GM21529 (cell line): Measurements from ENCODE around the gene JMJD4.

ENCODE experiments used
- ATAC-seq: cut with Tn5 transposase; IDR thresholded peaks from one replicate; pipeline ENCODE4 v1.9.1; 2021; ENCODE audit not compliant: unreplicated experiment

Gene JMJD4

DNA sequence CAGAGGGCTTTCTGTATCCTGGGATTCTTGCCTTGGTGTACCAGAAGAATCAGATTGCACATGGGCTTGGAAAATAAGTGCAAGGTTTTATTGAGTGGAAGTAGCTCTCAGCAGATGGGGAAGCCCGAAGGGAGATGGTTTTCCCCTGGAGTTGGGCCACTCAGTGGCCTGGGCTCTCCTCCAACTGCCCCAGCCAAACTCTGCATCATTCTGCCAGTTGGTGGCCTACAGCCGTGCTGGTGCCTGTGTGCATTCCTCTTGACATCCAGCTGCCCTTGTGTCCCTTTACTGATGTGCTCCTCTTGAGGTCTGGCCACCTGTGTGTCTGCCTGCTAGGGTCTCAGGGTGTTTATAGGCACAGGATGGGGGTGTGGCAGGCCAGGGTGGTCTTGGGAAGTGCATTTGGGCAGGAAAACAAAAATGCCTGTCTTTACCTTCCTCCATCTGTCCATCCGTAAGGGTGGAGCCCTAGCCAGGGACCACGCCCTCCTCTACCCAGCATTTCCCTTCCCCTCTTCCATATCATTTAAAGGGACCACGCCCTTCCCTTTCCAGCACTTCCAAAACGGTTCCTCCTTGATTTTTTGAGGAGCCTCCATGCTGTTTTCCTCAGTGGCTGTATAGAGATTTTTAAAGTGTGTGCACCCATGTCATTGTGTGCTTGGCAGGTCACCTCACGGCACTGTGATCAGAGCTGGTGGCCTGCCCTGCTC is 19.1 kb upstream of the JMJD4 start:
- no peak for ATAC-seq

DNA sequence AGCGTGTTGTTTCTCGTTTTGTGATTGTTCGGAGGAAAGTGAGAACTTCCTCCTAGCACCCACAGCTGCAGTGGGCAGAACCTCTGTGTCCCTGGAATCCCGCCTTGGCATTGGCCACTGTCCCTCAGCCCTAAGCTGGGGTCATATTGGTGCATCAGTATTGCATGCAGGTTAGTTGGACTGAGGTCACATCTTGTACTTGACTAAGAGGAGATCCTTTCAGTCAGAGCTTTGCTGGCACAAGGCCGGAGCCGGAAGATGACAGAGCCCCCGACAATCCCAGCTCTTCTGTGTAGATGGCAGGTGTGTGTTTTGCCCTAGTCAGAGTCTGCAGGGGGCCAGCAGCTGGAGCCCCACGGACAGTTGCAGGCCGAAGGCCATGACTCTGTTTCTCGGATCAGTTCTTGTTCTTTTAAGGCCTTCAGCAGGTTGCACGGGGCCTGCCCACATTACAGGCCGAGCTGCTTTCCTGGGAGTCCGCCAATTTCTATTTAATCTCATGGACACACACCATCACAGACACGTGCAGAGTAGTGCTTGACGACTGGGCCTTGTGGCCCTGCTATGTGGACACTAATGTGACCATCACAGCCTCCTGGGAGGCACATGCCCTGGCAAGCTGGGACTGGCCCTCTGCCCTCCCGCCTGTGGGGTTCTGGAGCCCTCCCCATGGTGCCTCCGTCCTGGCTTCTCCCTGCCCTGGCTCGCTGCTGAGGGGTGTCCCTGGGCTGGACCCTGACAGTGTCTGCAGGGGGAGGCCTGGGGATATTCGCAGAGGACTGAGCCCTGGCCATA is 15.0 kb upstream of the JMJD4 start:
- no peak for ATAC-seq

DNA sequence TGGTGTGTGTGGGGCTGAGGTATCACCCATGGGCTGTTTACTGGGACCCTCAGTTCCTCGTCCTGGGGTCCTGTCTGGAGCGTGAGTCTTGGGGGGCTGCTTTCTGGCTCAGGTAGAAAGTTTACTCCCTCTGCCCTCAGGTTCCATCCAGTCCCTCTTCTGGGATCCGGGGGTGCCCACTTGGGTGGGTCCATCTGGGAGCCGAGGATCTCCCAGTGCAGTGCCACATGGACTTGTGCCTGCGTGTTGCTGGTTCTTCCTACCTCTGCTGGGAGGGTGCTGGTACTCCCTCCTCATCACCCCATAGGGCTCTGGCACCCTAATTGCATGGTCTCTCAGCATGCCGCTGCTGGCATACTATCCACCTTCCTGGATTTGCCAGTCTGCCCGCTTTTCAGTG is 14.1 kb upstream of the JMJD4 start:
- no peak for ATAC-seq

DNA sequence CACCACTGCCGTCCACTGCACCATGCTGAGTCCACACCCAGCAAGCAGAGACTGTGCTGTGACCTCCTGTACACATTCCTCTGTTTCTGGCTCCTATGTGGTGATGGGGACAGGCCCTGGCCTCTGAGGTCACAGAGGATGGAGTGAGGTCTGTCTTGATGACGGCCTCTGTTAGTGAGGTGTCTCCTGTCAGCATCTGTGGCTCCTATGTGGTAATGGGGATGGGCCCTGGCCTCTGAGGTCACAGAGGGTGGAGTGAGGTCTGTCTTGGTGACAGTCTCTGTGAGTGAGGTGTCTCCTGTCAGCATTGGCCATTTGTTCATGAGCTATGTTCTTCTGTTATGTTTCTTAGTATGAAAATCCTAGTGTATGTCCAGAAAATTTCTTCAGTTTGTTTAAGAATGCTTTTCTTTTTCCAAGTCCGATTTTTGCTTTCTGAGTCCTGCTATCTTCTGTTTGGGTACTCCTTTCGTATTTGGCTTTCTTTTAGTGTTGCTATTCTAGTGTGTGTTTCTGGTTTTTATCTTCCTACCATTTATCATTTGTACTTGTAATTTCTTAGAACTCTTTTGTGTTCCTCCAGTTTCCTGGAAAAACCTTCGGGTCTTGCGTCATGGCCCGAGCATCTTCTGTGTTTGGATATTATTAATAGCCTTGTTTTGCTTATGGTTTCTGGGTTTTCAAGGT is 13.5 kb upstream of the JMJD4 start:
- no peak for ATAC-seq

DNA sequence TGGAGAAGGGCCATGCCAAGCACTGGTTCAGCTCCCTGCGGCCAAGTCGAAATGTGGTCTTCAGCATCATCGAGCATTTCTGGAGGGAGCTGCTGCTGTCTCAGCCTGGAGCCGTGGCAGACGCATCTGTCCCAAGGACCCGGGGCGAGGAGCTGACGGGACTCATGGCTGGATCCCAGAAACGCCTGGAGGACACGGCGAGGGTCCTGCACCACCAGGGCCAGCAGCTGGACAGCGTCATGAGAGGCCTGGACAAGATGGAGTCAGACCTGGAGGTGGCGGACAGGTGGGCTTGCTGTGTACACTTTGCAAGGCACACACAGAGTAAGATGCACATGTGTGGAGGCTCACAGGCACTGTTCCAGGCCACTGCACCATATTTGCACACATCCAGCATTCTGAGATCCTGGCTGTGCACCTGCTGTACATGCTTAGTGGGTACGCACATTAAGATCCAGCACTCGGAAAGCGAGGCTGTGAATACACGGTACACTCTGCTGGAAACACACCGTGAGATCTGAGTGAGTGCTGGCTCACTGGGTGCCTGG is 12.9 kb upstream of the JMJD4 start:
- ATAC-seq: no peak

DNA sequence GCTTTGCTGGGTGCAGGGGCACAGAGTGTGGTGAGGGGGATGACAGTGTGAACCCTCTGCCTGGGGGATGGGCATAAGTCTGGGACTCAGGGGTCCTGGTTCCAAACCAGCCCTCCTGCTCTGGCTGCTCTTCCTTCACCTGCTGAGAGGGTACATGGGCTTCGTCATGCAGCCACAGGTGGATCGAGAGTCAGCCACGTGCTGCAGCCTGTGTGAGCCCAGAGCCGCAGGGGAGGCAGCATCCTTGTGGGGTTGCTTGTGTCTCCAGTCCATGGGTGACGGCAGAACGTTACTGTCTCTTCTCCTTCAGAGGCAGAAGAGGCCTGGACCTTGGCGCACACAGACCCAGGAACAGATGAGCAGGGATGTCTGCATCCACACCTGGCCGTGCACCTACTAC is 12.3 kb upstream of the JMJD4 start:
- no peak for ATAC-seq

DNA sequence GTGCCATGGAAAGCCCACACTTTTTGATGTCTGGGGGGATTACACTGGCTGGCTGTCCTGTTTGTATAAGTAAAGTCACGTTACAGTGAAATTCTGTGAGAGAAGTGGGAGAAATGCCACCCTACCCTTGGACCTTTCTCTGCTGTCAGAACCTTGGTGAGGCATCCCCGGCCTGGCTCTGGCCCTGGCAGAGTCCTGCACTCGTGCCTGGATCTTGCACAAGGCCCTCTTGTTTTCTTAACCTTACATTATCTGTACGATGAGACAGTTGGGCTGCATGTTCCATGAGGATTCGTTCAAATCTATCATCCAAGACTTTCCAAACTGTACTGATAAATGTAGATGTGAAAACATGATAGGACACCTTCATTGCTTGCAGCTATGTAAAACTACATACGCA is 11.6 kb upstream of the JMJD4 start:
- no peak for ATAC-seq

DNA sequence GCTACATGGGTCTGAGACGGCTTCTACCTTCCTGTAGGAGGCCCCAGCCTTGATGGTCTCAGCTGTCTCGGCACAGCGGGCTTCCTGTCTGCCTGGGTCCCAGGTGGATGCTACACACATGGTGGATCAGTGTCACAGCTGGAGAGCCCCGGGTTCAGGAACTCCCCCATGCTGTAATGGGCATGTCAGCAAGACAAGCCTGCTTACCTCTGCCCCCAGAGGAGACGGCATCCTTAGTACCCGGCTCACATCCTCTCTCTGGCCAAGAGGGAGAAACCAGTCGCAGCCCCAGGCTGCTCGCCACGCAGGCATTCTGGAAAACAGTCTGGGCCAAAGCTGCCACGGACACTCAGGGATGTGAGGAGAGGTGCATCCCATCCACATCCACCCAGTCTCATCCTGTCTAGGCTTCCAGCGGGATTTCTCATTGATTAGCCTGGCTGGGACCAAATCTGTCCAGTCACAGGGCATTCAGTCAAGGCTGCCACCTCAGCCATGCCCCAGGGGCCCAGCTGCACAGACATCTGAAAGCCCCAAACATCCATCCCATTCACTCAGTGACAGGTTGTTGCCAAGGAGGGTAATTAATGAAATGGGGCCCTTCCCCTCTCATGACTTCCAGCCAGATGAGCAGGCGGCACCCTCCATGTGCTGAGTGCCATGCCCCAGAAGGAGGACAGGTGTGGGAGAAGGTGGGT is 10.6 kb upstream of the JMJD4 start:
- no peak for ATAC-seq

DNA sequence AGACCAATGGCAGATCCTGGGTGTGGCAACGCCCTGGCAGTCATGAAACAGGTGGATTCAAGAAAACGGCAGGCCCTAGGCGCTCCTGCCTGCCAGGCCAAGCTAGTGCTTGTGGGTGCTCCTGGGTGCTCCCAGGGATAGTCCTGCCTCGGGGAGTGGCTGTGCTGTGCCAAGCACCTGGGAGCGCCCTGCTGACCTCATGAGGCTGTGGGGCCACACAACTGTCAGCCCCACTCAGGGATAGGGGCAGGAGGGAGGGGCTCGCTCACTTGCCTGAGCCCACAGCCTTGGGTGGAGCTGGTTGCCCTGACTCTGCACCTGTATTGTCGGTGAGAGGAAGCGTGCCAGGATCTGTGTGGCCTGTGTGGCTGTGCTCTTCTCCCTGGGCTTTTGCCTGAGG is 9.6 kb upstream of the JMJD4 start:
- no peak for ATAC-seq

DNA sequence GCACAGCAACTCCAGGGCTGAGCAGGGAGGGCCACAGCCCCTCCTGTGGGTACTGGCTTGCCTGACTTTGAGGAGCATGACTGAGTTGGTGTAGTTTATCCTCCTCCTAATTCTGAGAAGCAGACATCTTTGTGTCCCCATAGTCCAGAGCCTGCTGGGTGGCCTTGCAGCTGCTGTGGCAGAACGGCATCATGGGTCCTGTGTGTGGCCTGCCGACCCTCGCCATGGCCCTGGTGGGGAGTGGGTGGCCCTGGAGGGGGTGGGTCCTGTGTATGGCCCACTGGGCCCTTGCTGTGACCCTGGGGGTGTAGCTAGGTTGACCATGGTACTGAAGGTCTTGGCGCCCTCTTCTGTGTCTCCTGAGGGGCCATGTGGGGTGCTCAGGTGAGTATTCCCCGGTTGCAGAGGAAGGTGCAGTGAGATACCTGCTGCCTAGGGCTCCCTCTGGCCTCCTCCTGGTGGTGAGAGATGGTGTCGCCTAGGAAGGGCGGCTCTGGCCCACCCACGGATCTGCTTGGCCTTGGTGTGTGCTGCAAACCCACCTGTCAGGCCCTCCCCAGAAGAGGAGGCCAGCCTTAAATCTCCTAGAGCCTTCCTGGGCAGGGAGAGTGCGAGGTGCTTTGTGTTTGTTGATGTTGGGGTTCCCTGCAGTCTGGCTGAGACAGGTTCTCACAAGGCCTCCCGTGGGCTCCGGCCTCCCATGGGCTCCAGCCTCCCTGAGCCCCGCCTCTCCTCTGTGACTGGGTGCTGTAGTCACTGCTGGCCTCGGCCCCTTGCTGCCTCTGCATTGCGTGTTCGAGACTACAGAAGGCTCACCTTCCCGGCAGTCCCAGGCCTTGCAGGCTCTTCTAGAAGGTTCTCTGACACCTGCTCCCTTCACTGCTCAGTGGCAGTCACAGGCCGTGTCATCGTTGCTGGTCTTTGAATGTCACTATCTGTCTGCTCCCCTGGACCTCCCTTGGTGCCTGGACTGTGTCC is 7.9 kb upstream of the JMJD4 start:
- no peak for ATAC-seq

DNA sequence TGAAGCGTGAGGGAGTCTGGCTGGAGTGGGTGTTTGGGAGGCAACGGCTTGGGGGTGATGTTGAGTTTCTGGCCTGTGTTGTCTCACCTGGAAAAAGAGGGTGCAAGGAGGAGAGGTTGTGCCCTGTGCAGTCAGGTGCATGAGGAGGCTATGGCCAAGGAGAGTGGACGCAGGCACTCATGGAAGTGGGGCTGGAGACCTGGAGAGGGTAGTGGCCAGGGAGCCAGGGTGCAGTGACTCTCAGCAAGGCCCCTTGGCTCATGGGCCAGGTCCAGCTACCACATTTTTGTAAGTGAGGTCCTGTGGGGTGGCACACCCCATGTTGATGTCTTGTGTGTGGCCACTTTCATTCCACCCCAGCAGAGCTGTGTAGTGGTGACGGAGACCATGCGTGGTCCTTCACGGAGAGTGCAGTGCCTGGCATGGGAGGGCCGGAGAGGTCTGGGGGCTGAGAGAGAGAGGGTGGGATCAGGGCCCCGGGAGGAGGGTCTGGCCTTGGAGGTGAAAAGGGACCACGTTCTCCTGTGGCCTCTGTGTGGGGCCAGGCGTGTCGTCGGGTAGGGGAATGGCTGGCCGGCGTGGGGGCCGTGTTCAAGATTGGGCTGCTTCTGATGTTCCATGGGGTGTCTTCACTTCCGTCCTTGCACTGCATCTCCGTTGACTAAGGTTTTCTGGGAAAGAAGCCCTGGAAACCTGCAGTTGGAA is 6.2 kb upstream of the JMJD4 start:
- no peak for ATAC-seq

DNA sequence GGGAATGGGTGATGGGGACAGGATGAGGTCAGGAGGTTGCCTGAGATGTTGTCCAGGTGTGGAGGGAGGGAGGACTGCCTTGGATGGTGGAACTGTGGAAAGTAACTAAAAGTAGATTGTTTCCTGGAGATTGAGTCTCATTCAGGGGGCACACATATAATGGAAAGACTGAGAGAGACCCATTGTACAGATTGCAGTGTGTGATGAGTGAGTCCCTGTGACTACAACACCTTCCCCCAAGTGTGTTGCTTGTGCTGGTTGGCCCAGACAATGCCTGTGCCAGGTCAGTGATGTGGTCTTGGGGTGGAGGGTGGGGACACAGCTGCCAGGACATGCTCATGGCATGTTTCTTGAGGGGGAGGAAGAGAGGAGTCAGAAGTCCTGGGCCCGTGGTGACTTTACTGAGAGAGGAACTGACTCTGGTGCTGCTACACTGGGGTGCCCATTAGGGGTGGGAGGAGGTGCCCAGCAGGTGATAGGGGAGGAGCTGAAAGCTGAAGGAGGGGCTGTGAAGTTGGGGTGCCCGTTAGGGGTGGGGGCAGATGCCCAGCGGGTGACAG is 5.4 kb upstream of the JMJD4 start:
- ATAC-seq: no peak

DNA sequence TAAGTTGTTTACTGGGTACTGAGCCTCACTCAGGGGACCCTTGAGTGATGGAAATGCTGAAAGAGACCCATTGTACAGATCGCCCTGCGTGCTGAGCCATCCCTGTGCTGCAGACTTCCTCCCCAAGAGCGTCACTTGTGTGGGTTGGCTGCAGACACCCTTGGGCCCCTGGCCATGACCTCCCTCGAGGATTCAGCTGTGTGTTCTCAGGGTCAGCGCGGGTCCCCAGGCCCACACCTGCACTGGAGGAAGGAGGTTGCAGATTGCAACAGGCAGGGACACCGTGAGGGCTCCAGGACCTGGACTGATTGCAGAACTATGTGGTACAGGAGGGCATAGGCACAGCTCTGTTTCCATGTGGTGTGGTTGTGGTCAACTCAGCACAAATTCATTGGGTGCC is 4.5 kb upstream of the JMJD4 start:
- ATAC-seq: no peak

DNA sequence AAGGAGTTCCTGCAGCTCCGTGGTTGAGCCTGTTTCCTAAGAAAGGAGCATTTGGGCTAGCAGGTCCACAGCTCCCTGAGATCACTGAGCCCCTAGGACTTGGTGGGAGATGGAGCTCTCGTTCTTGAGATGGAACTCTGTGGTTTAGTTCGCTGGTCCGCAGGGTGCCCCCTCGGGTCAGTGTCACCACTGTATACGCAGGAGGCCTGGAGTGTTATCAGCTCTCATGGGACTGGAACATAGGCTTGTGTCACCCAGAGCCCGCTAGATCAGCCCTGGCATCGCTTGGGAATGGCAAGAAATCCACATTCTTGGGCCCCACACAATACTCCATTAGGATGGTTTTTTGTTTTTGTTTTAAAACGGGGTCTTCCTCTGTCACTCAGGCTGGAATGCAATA is 3.7 kb upstream of the JMJD4 start:
- ATAC-seq: no peak

DNA sequence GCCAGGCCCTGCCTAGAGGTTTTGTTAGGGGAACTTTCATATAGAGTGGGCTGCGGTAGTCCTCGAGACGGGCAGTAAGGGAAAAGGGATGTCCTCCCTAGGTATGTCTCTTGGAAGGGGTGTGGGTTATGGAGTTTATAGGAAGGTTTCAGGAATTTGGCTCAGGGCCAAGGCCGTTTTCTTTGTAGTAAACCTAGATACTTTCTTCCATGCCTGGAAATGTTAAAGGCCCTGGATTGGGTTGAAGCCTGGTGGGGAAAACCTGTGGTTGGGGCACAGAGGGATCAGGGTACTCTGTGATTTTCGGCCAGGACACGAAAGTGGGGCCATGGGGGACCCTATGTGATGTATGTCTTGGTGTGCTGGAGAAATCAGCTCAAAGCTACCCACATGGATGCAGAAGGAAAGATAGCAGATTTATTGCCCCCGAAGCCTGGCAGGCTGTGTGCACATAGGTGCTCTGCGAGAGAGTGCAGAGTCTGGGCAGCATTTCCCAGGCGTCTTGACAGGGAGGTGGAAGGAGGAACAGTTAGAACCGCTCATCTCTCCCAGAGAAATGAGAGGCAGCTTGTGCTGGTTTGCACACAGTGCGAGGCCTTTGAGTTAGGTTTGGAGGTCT is 1.8 kb upstream of the JMJD4 start:
- ATAC-seq: no peak

DNA sequence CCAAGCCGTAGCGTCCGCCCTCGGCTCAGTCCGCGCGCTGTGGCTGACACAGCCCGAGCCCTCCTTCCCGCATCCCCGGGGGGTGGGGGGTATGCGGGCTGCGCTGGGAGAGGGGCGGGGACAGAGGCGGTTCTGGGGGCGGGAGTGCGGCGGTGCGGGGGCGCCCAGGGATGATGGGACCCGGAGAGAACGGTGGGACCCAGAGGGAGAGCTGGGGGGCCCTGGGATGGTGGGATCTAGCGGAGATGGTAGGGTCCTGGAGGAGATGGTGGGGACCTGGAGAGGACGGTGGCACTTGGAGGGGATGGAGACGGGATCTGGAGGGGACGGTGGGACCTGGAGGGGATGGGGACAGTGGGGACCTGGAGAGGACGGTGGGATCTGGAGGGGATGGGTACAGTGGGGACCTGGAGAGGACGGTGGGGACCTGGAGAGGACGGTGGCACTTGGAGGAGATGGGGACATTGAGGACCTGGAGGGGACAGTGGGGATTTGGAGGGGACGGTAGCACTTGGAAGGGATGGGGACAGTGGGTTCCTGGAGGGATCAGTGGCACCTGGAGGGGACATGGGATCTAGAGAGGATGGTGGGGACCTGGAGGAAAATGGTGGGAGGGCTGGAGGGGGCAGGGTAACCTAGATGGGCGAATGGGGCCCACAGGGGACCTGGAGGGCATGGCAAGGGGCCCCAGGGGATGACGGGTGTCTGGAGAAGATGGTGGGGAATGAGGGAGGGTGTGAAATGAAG is 610 bp upstream of the JMJD4 start:
- ATAC-seq: peak; percentile 31

DNA sequence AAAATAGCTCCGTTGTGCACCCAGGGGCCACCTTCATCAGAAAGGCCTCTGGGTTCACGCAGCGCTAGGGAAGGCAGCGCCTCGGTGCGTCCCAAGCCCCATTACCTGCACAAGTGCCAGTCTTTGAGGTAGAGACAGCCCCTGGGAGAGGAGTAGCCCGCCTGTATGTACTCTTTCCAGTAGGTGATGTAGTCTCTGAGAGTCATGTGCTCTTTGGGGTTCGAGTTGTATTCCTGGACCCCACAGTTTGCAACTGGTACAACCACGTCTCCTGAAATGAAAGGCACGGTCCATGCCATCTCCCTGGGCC is 601 bp downstream of the JMJD4 start:
- peak; percentile 3 for ATAC-seq
